Stimulated activated CD8-positive, alpha-beta memory T cell treated with anti-CD3 and anti-CD28 coated beads, Interleukin-2, amount 100 ng/mL, for 48 hours (primary cell): ENCODE data around the gene ABCB9.

Source experiments
- DNase-seq, 2 donors: peaks; one replicate each; pipeline ENCODE4 v3.0.0-alpha.2; 2020; ENCODE audit warnings: low read depth in 2 of 2

The ABCB9 gene

GRCh38 chr12:122994781-122995502, 28.7 kb upstream of the ABCB9 start:
- no peak for DNase-seq

GRCh38 chr12:122994140-122994675, 27.9 kb upstream of the ABCB9 start:
- no peak for DNase-seq

GRCh38 chr12:122992386-122992785, 26.1 kb upstream of the ABCB9 start:
- no peak for DNase-seq

GRCh38 chr12:122991623-122992275, 25.5 kb upstream of the ABCB9 start:
- no peak for DNase-seq

- DNase-seq: no peak
Observed at GRCh38 chr12:122990961-122991622, 24.8 kb upstream of the ABCB9 start.

- DNase-seq: no peak
Observed at GRCh38 chr12:122990561-122990960, 24.3 kb upstream of the ABCB9 start.

GRCh38 chr12:122989874-122990419, 23.7 kb upstream of the ABCB9 start:
- DNase-seq: no peak

GRCh38 chr12:122989225-122989839, 23.1 kb upstream of the ABCB9 start:
- no peak for DNase-seq

- DNase-seq: no peak
Observed at GRCh38 chr12:122988612-122989212, 22.4 kb upstream of the ABCB9 start.

GRCh38 chr12:122988036-122988435, 21.8 kb upstream of the ABCB9 start:
- DNase-seq: no peak

- no peak for DNase-seq
Observed at GRCh38 chr12:122987086-122987951, 21.1 kb upstream of the ABCB9 start.

GRCh38 chr12:122986258-122986871, 20.1 kb upstream of the ABCB9 start:
- DNase-seq: no peak

GRCh38 chr12:122985338-122986257, 19.3 kb upstream of the ABCB9 start:
- DNase-seq: no peak

GRCh38 chr12:122984612-122985337, 18.5 kb upstream of the ABCB9 start:
- no peak for DNase-seq

- DNase-seq: no peak
Observed at GRCh38 chr12:122983789-122984515, 17.7 kb upstream of the ABCB9 start.

GRCh38 chr12:122982963-122983788, 16.9 kb upstream of the ABCB9 start:
- no peak for DNase-seq

GRCh38 chr12:122982477-122982815, 16.2 kb upstream of the ABCB9 start:
- DNase-seq: no peak
